WTC11 (cell line): ENCODE measurements around the gene P2RY12. TPM values are rescaled to one million over a fixed set of nuclear protein-coding genes. Genes with fewer than 3 reads are reported as not detected.

Experiments
- ATAC-seq: fragments of 200-7000 bp; cut with Tn5 transposase; 2 replicates; pipeline ENCODE4 v1.10.0; 2021; ENCODE audit warnings: mild to moderate bottlenecking, moderate library complexity
- CTCF ChIA-PET: fragments of 300-600 bp; sonication (Branson Sonifier 250); formaldehyde crosslinking; loops from one replicate; lab custom pipeline; 2021; ENCODE audit warnings: antibody characterized with exemption; lab: Charles Lee
- POLR2A ChIA-PET: fragments of 350-600 bp; sonication (Branson Sonifier 250); formaldehyde crosslinking; loops from one replicate; lab custom pipeline; 2021; ENCODE audit warnings: antibody characterized with exemption; lab: Charles Lee
- DNase-seq: peaks from one replicate; pipeline ENCODE4 v3.0.0; 2021; ENCODE audit warnings: low spot score
- H3K27ac Mint-ChIP-seq: 2 replicates; pipeline ENCODE4 v1.8.0; 2021; ENCODE audit warnings: mixed read lengths
- H3K27me3 Mint-ChIP-seq: 2 replicates; pipeline ENCODE4 v1.8.0; 2021; ENCODE audit warnings: low read depth, mild to moderate bottlenecking, moderate library complexity, mixed read lengths
- H3K36me3 Mint-ChIP-seq: 2 replicates; pipeline ENCODE4 v1.8.0; 2021; ENCODE audit warnings: mixed read lengths
- H3K4me1 Mint-ChIP-seq: 2 replicates; pipeline ENCODE4 v1.8.0; 2022; ENCODE audit warnings: mixed read lengths
- H3K4me3 Mint-ChIP-seq: 2 replicates; pipeline ENCODE4 v1.8.0; 2021; ENCODE audit warnings: mild to moderate bottlenecking, moderate library complexity, mixed read lengths
- H3K9me3 Mint-ChIP-seq: 2 replicates; pipeline ENCODE4 v1.8.0; 2021; ENCODE audit warnings: mixed read lengths
- ARID4B ChIP-seq: sonication (generic); formaldehyde crosslinking; IDR thresholded peaks from 2 replicates; pipeline ENCODE4 v1.8.0; 2023; ENCODE audit warnings: missing genetic modification reagents, mild to moderate bottlenecking, borderline replicate concordance
- ATF3 ChIP-seq: sonication (generic); formaldehyde crosslinking; conservative IDR thresholded peaks from 2 replicates; pipeline ENCODE4 v1.8.1; 2022; ENCODE audit warnings: mild to moderate bottlenecking, missing genetic modification reagents
- GTF2I ChIP-seq: fragments of 250-450 bp; sonication (Bioruptor Pico); conservative IDR thresholded peaks from 2 replicates; pipeline ENCODE4 v1.4.0; 2021; ENCODE audit warnings: mild to moderate bottlenecking
- MXD4 ChIP-seq: fragments of 250-450 bp; sonication (Bioruptor Pico); IDR thresholded peaks from 2 replicates; pipeline ENCODE4 v1.8.0; 2021; ENCODE audit warnings: mild to moderate bottlenecking, moderate library complexity, borderline replicate concordance
- MYBL2 ChIP-seq: sonication (generic); formaldehyde crosslinking; IDR thresholded peaks from 2 replicates; pipeline ENCODE4 v1.8.1; 2023; ENCODE audit warnings: mild to moderate bottlenecking, moderate library complexity, missing genetic modification reagents
- NR2C2 ChIP-seq: sonication (generic); formaldehyde crosslinking; IDR thresholded peaks from 2 replicates; pipeline ENCODE4 v1.8.0; 2022; ENCODE audit warnings: mild to moderate bottlenecking, missing genetic modification reagents
- PRRX2 ChIP-seq: fragments of 250-450 bp; sonication (Bioruptor Pico); IDR thresholded peaks from 2 replicates; pipeline ENCODE4 v1.8.0; 2021; ENCODE audit warnings: mild to moderate bottlenecking
- TEAD4 ChIP-seq: sonication (generic); formaldehyde crosslinking; IDR thresholded peaks from 2 replicates; pipeline ENCODE4 v1.8.0; 2022; ENCODE audit warnings: mild to moderate bottlenecking, missing genetic modification reagents
- USF2 ChIP-seq: sonication (generic); formaldehyde crosslinking; IDR thresholded peaks from 2 replicates; pipeline ENCODE4 v1.8.1; 2023; ENCODE audit warnings: mild to moderate bottlenecking, missing genetic modification reagents, moderate library complexity
- ZBTB21 ChIP-seq: sonication (generic); formaldehyde crosslinking; IDR thresholded peaks from 2 replicates; pipeline ENCODE4 v1.8.1; 2023; ENCODE audit warnings: mild to moderate bottlenecking, missing genetic modification reagents, borderline replicate concordance
- ZNF219 ChIP-seq: sonication (generic); formaldehyde crosslinking; IDR thresholded peaks from 2 replicates; pipeline ENCODE4 v1.8.0; 2023; ENCODE audit warnings: missing genetic modification reagents, mild to moderate bottlenecking, borderline replicate concordance
- ZNF425 ChIP-seq: fragments of 250-450 bp; sonication (Bioruptor Pico); conservative IDR thresholded peaks from 2 replicates; pipeline ENCODE4 v1.9.0; 2021; ENCODE audit warnings: mild to moderate bottlenecking
- ZNF671 ChIP-seq: fragments of 250-450 bp; sonication (Bioruptor Pico); IDR thresholded peaks from 2 replicates; pipeline ENCODE4 v1.8.0; 2021; ENCODE audit warnings: mild to moderate bottlenecking
- ZSCAN18 ChIP-seq: fragments of 250-450 bp; sonication (Bioruptor Pico); IDR thresholded peaks from 2 replicates; pipeline ENCODE4 v2.1.2; 2022; ENCODE audit warnings: mild to moderate bottlenecking, moderate library complexity
- total RNA-seq: library from RNA; stranded (reverse); gene quantifications from 3 replicates; pipeline ENCODE4 v1.2.3, GENCODE V29; 2021

P2RY12 gene
- total RNA-seq, 1 experiment from 2014 or later: not detected

- POLR2A ChIA-PET: no interaction called here
- CTCF ChIA-PET: interaction anchor here (1.2 kb wide), 1 partner anchor 8 kb away, joined by 4 read pairs; no protein-coding TSS in a partner anchor
- no peak for DNase-seq
Observed at GRCh38 chr3:151387842-151388241, 3.3 kb upstream of the P2RY12 start.

More at GRCh38 chr3:151387842-151388241, 3.3 kb upstream of the P2RY12 start:
- Mint-ChIP-seq H3K9me3 (0 out of 2 replicates have a peak, but pooled peaks cover 3% of the 10 kb centered on the region), H3K27me3 (no peaks in the 10 kb centered on the region; the same call in 1 of the 2 replicates), H3K36me3 (peaks cover 39% of the 10 kb centered on the region), H3K4me1 (peaks cover 24% of the 10 kb centered on the region), H3K27ac (no peak overlapping the region), H3K4me3 (no peak overlapping the region)
- no peak for ATAC-seq
- TF ChIP-seq TEAD4 (CRISPR knock-in tag) (no peak), ZSCAN18 (CRISPR knock-in tag) (no peak), GTF2I (CRISPR knock-in tag) (no peak), PRRX2 (CRISPR knock-in tag) (no peak), ZNF219 (CRISPR knock-in tag) (no peak), ARID4B (CRISPR knock-in tag) (no peak), MXD4 (no peak), ZNF671 (CRISPR knock-in tag) (no peak), NR2C2 (no peak), ATF3 (CRISPR knock-in tag) (no peak), MYBL2 (CRISPR knock-in tag) (no peak), ZBTB21 (CRISPR knock-in tag) (no peak), ZNF425 (CRISPR knock-in tag) (no peak), USF2 (CRISPR knock-in tag) (no peak)
